Panc1 (cell line): Measurements from ENCODE around the gene GRID1. TPM values are rescaled to one million over a fixed set of nuclear protein-coding genes. Genes with fewer than 3 reads are reported as not detected.

Experiments used
- ATAC-seq: fragments of 200-7000 bp; cut with Tn5 transposase; 2 replicates; pipeline ENCODE4 v1.9.1; 2020; ENCODE audit warnings: mild to moderate bottlenecking, moderate library complexity
- BruUV-seq: library from RNA; stranded (reverse); fragments of 400-500 nt; replicated peaks from 2 replicates; lab custom pipeline; 2021; lab: Mats Ljungman, UMichigan
- CTCF ChIA-PET: fragments of 300-600 bp; sonication (Branson Sonifier 250); formaldehyde crosslinking; loops from one replicate; lab custom pipeline; 2022; ENCODE audit warnings: antibody characterized with exemption; lab: Charles Lee
- POLR2A ChIA-PET: fragments of 300-600 bp; sonication (Branson Sonifier 250); formaldehyde crosslinking; loops from one replicate; lab custom pipeline; 2022; ENCODE audit warnings: antibody characterized with exemption; lab: Charles Lee
- DNase-seq: peaks from one replicate; pipeline ENCODE4 v3.0.0-alpha.2; 2010; ENCODE audit warnings: low read depth, low spot score
- H3K27ac ChIP-seq: 2 replicates; pipeline ENCODE4 v1.5.1; 2011; ENCODE audit warnings: mild to moderate bottlenecking, low read length, inconsistent platforms
- H3K27me3 ChIP-seq: fragments of 200-500 bp; sonication (Bioruptor generic); 2 replicates; pipeline ENCODE4 v1.6.0; 2014; ENCODE audit warnings: low read length, inconsistent platforms; ENCODE audit not compliant: control insufficient read depth, insufficient read depth
- H3K36me3 ChIP-seq: fragments of 200-500 bp; sonication (Bioruptor generic); 2 replicates; pipeline ENCODE4 v1.5.1; 2014; ENCODE audit warnings: inconsistent platforms, mild to moderate bottlenecking, low read length, moderate library complexity; ENCODE audit not compliant: control insufficient read depth, insufficient read depth
- H3K4me1 ChIP-seq: 2 replicates; pipeline ENCODE4 v1.5.1; 2011; ENCODE audit warnings: inconsistent platforms, mild to moderate bottlenecking, low read length, moderate library complexity; ENCODE audit not compliant: control insufficient read depth, insufficient read depth
- H3K4me3 ChIP-seq, 2 experiments: 2 replicates each; pipeline ENCODE4 v1.5.1; 2011 to 2012; ENCODE audit warnings: low read depth in 2 of 2, low read length in 2 of 2, mild to moderate bottlenecking in 2 of 2, inconsistent platforms in 1 of 2, moderate library complexity in 1 of 2
- H3K9me3 ChIP-seq: fragments of 200-500 bp; sonication (Bioruptor generic); 2 replicates; pipeline ENCODE4 v1.5.1; 2014; ENCODE audit warnings: low read depth, mild to moderate bottlenecking, inconsistent platforms, low read length, moderate library complexity; ENCODE audit not compliant: control insufficient read depth, insufficient read depth
- CTCF ChIP-seq: fragments of 450-650 bp; IDR thresholded peaks from 2 replicates; pipeline ENCODE4 v1.5.1; 2017; ENCODE audit warnings: mild to moderate bottlenecking
- POLR2AphosphoS5 ChIP-seq: IDR thresholded peaks from 2 replicates; pipeline ENCODE4 v1.6.1; 2012; ENCODE audit warnings: mild to moderate bottlenecking, low read depth, low read length, moderate library complexity
- REST ChIP-seq, 2 experiments: IDR thresholded peaks; 2 replicates each; pipeline ENCODE4 v1.6.1; 2011 to 2012; ENCODE audit warnings: low read depth in 2 of 2, control low read depth in 1 of 2, low read length in 1 of 2, mild to moderate bottlenecking in 1 of 2, moderate library complexity in 1 of 2; ENCODE audit not compliant: insufficient read depth in 1 of 2
- SIN3A ChIP-seq: IDR thresholded peaks from 2 replicates; pipeline ENCODE4 v1.6.1; 2012; ENCODE audit warnings: low read depth, mild to moderate bottlenecking, low read length, moderate library complexity, borderline replicate concordance; ENCODE audit not compliant: insufficient read depth
- TCF7L2 ChIP-seq: IDR thresholded peaks from 2 replicates; pipeline ENCODE4 v1.6.1; 2011; ENCODE audit warnings: mild to moderate bottlenecking, low read depth, low read length, inconsistent platforms
- in situ Hi-C: cut with HindIII; loops from 2 replicates; pipeline ENCODE4 v1.10.0; 2016; ENCODE audit warnings: low sequenced_read_pairs, low pct_unique_long_range_greater_than_20kb
- intact Hi-C: fragments of 100-400 bp; cut with micrococcal nuclease; formaldehyde crosslinking; loops from one replicate; pipeline ENCODE4 v1.10.0; 2022; ENCODE audit not compliant: unreplicated experiment
- total RNA-seq: library from RNA; stranded (reverse); gene quantifications from one replicate; pipeline ENCODE4 v1.2.1, GENCODE V29; 2021; ENCODE audit not compliant: unreplicated experiment

The GRID1 gene
- total RNA-seq, 1 experiment from 2014 or later = 2.3 TPM

GRCh38 chr10:86215046-86215445 is 151.5 kb downstream of the GRID1 start:
- TF ChIP-seq CTCF (no peak), REST (IDR thresholded peaks at IDR 0.05; ENCODE audit: insufficient read depth in 1 of 2, low read depth in 2 of 2, low read length in 1 of 2) (no peak), TCF7L2 (no peak), POLR2AphosphoS5 (no peak), SIN3A (no peak)
- H3K27ac ChIP-seq = no peak overlapping the region
- DNase-seq (no peak), ATAC-seq (no peak)
- no peaks in the 10 kb centered on the region; the same call in 1 of the 2 replicates for H3K27me3 ChIP-seq
- ChIA-PET POLR2A (no interaction called here), CTCF (no interaction called here)
- in situ Hi-C loops (no loop called here), intact Hi-C loops (no loop called here)
- no peak overlapping the region for H3K4me3 ChIP-seq
- no peaks in the 10 kb centered on the region for H3K4me1 ChIP-seq
- no peaks in the 10 kb centered on the region for H3K9me3 ChIP-seq
- no peaks in the 10 kb centered on the region for H3K36me3 ChIP-seq
- BruUV-seq = no TSS peak

GRCh38 chr10:86213148-86213547 is 153.4 kb downstream of the GRID1 start:
- no peak for TF ChIP-seq POLR2AphosphoS5
- no peak for TF ChIP-seq SIN3A
- no peak for TF ChIP-seq REST (IDR thresholded peaks at IDR 0.05; ENCODE audit: insufficient read depth in 1 of 2, low read depth in 2 of 2, low read length in 1 of 2)
- TF ChIP-seq CTCF = no peak
- TF ChIP-seq TCF7L2 = no peak
- H3K4me1 ChIP-seq = no peaks in the 10 kb centered on the region
- DNase-seq (no peak), ATAC-seq (no peak)
- intact Hi-C loops (no loop called here), in situ Hi-C loops (no loop called here)
- ChIA-PET POLR2A (interaction anchor here (0.5 kb wide), 1 partner anchor 1595 kb away, joined by 4 read pairs; no protein-coding TSS in a partner anchor), CTCF (no interaction called here)
- no TSS peak for BruUV-seq
- H3K4me3 ChIP-seq = no peak overlapping the region
- no peaks in the 10 kb centered on the region for H3K9me3 ChIP-seq
- no peak overlapping the region for H3K27ac ChIP-seq
- H3K36me3 ChIP-seq = no peaks in the 10 kb centered on the region
- H3K27me3 ChIP-seq = peaks cover 4% of the 10 kb centered on the region; the same call in 1 of the 2 replicates
